ENCODE results near the gene TEX53. TPM values are rescaled to one million over a fixed set of nuclear protein-coding genes. Genes with fewer than 3 reads are reported as not detected.

Gene TEX53
- polyA plus RNA-seq (2013, experiment 1 of 2; ENCODE audit: insufficient read length), result not detected
- not detected for polyA plus RNA-seq (2013, experiment 2 of 2; ENCODE audit: insufficient read length)

DNA sequence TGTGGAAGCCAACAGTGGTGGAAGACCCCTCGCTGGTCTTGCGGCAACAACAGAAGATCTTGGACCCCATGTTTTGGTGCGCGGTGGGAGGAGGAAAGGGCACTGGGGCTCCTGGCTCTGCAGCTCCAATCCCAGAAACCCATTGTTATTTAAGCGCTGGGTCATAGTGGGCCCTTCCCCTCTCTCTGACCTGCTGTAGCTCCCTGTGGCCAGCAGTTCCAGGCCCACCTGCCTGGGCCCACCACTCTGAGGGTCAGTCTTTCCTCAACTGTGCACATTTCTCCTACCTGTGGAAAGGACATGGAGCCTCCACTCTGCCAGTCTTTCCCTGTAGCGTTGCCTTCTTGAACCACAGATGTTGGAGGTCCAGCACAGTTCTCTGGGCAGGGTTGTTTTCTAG is at the start of gene TEX53:
TSS of gene TEX53 (minus strand) at position 101 of the 400 bp plus-strand sequence. CDS start at position 70, 31 bp downstream.
- no peak for DNase-seq

DNA sequence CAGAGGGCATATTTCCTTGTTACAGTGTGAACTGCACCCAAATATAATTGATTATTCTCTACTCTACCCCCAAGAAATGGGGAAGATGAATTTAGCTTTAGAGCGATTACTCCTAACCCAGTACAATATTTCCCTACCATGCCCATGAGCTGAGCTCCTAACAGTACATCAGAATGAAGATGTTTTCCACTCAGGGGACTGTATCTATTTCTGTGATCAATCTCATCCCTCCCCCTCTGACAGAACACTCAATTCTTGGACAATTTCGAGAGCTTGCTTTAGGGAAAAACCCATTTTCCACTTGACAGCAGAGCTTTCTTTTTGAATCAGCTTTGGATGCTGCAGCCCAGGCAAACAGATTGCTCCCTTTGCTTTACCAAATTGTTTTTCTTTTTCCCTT is 49.1 kb upstream of the TEX53 start:
- DNase-seq, result no peak

DNA sequence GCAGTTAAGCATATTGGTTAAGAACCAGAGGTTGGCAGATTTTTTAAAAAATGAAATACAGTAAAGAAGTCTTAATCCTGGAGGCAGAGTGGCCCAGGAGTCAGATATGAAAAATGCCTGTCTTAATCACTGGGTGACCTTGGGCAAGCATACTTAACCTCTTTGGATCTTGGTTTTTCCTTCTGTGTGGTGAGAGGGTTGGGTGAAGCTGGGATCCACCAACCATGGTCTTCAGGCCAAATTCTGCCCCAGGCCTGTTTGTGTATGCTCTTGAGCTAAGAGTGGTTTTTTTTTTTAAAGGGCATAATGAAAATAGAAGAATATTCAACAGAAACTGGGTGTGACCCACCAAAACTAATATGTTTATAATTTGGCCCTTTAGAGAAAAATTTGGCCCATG is 44.4 kb upstream of the TEX53 start:
- DNase-seq, result no peak

DNA sequence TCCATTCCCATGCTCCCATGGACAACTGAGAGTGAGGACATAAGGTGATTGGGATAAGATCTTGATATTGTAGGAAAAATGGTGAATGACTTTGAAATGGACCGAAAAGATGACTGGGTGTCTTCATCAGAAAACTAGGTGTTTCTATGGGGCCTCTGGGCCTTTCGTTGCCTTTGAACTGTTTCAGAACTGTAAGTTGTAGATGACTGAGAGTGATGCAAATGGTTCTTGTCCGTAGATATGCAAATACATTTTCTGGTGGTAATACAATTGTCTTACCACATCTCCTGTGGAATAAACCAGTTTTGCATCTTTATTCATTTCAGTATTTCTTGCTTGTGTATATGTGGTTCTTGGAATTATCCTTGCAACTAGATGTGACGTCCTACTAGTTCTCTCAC is 40.3 kb upstream of the TEX53 start:
- DNase-seq, result no peak

DNA sequence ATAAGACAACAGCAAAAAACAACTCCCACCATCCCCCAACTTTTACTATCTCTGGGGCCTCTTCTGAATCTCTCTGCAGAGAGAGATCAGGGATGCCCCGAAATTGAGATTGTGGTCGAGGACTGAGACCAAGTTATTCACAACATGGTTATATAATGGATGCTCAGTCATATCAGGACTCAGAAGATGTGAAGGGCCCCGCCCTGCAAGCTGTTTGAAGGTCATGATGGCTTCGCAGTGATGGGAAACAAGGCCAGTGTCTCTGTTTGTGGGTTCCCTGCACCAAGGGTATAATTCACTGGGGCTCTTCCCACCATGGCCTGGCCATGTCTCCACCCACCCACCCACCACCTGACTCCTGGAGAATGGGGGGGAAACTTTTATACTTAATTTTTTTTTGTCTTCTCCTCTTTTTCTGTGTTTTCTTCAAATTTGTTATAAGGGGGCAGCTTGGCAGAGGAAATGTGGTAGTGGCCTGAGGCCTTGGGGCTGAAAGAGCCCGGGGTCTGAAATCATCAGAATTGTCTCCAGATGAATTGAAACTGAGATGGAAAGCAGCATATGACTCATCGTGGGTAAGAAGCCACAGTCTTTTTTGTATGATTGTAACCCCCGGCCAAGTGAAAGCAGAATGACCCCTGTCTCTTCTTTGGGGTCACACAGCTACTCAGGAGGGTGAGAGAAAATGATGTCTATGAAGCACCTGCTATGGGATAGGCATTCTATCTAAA is 39.4 kb upstream of the TEX53 start:
- peak; percentile 53 for DNase-seq

DNA sequence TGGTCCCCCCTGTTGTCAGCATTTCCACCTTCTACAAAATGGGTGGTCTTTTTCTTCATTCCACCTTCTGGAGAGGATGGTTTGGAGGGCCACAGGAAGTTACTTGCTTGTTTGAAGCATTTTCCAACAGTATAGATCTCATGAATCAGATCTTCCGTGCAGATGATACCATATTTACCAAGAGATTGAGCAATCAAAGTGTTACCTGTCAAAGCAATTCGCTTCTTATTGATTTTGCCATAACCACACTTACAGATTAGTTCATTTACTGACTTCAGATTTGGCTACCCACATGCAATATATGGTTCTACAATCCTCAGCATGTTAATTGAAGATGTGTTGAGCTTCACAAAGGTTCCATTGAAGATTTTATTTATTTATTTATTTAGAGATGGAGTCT is 38.3 kb upstream of the TEX53 start:
- DNase-seq, result no peak

DNA sequence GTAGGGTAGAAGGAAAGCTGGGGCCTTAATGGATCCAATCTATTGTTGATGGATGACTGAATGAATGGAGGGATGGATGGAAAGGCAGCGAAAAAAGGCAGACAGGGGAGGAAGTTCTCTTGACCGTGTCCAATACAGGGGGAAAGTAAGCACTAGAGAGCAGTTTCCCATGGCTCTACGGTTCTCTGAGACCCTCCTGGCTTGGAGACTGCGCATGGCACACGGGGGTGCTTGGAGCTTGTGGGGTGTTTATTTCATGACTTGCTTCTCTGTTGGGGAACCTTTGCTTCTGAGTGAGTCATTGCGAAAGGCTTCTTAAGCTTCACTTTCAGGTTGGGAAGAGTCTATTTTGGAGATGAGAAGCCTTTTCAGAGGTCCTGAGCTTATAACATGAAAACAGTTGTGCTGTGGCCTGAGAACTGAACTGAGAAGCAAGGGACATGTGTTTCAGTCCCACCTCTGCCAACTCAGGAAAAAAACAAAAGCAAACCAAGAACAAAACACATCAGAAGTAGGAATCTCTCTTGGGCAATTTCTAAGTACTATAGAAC is 37.2 kb upstream of the TEX53 start:
- DNase-seq, result no peak

DNA sequence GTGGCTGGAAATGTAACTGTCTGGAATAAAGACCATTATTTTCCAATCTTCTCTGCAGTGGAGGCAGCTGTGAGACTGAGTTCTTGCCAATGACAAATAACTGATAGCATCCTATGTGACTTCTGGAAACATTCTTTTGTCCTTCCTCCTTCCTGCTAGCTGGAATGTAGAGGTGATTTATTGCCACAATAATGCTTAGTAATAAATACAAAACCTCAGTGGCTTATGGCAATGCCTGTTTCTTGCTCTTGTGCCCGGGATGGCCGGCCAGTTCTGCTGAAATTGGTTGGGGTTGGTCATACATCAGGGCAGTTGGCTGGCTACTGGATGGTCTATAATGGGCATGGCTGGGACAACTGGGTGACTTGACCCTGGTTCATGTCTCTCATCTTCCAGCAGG is 36.5 kb upstream of the TEX53 start:
- peak; percentile 26 for DNase-seq

DNA sequence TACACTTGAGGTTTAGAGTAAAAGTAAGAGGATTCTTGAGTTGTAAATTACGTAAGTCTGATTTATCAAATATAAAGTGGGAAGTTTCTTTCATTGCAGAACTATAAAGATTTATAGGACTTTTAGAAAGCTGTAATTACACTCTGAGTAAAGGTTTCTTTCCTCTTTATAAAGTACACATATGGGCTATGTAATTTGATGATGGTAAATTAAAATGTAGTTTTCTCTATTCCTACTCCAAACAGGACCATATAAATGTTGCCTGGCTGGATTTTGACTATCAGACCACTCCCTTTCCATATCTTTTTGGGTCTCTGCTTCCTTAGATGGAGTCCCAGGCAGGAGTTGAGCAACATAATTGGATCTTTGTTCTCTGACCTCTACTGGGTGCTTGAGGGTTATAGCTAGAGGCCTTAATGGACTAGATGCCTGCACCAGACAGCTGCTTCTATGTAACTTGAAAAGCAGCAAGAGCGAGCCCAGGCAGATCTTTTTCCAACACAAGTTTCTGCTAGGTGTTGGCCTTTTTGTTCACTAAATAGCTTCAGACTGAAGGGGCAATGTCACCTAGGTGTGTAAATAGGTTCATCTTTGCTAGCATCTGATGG is 35.7 kb upstream of the TEX53 start:
- no peak for DNase-seq

DNA sequence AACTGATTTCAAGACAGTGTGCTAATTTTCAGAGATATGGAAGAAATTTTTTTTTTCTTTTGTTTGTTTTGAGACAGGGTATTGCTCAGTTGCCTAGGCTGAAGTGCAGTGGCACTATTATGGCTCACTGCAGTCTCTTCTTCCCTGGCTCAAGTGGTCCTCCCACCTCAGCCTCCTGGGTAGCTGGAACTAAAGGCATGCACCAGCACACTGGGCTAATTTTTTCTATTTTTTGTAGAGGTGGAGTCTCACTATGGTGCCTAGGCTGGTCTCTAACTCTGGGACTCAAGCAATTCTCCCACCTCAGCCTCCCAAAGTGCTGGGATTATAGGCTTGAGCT is 34.3 kb upstream of the TEX53 start:
- no peak for DNase-seq

DNA sequence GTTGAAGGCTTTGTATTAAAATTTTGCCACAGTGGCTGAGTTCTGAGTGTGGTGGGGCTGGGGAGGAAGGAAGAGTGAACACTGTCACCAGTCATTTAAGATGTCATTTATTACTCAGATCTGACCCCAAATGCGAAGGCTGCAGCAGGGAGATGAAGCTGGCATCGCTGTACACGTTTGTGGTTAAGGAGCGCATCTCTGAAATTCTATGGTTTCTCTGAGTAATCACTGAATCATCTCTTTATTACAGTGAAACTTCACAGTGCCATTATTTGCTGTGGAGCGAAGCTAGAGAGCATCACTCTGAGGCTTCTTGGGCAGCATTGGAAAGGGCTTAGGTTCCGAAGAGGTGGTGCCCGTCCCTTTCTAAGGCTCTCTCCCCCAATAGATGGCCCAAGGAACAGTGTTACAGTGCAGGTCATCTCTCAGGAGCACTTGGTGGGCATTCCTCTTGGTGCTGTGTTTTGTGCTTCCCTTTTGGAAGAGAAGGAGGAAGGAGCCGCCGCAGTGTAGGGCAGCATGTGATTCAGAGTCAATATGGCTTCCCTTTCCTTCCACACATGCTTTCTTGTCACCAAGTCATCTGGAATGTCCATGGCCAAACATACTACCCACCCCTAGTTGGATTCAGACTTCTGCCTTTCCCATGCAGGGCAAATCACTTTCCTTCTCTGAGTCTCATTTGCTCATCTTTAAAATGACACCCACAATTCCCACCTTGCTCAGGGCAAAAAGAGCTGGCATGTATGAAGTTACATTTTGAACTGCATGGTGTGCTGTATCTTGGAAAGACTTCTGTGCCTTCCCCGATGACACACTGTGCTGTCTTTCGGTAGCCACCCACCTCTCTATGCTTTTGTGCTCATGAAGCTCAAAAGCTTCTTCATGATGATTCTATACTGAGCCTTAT is 33.7 kb upstream of the TEX53 start:
- peak; percentile 94 for DNase-seq

DNA sequence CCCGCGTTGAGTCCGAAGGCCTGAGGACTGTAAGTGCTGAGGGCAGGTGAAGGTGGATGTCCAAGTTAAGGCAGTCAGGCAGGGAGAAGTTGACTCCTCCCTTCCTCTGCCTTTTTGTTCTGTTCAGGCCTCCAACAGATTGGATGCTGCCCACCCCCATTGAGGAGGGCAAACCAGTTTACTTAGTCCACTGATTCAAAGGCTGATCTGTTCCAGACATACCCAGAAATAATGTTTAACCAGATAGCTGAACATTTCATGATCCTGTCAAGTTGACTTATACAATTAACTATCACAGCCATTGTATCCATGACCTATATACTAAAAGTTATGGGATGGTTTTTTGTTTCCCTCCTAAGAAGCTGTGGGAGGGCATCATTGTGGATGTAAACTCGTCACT is 32.7 kb upstream of the TEX53 start:
- DNase-seq, result no peak

DNA sequence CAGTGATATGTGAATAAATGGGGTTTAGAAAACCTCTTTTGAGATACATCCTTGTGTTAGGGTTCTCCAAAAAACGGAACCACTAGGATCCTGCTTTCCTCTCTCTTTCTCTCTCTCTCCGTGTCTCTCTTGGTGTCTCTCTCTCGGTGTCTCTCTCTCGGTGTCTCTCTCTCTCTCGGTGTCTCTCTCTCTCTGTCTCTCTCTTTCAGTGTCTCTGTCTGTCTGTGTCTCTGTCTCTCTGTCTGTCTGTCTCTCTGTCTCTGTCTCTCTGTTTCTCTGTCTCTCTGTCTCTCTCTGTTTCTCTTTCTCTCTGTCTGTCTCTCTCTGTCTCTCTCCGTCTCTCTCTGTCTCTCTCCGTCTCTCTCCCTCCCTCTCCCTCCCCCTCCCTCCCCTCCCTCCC is 32.2 kb upstream of the TEX53 start:
- no peak for DNase-seq

DNA sequence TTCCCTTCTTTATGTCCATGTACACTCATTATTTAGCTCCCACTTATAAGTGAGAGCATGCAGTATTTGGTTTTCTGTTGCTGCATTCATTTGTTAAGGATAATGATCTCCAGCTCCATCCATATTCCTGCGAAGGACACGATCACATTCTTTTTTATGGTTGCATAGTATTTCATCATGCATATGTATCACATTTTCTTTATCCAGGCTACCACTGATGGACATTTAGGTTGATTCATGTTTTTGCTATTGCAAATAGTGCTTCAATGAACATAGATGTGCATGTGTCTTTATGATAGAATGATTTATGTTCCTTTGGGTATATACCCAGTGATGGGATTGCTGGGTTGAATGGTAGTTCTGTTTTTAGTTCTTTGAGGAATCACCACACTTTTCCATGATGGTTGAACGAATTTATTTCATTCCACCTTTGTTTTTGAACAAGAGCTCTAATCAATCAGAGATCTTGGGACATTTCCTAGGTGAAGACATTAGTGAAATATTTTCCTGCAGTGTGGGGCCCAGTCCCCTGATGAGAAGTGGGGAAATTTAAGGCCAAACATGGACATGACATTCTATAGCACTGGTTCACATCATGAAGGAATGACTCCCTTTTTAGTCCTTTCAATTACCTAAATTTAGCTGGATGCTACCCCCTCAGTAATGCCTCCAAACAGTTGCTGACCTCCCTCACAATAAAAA is 31.5 kb upstream of the TEX53 start:
- DNase-seq, result peak; percentile 26

DNA sequence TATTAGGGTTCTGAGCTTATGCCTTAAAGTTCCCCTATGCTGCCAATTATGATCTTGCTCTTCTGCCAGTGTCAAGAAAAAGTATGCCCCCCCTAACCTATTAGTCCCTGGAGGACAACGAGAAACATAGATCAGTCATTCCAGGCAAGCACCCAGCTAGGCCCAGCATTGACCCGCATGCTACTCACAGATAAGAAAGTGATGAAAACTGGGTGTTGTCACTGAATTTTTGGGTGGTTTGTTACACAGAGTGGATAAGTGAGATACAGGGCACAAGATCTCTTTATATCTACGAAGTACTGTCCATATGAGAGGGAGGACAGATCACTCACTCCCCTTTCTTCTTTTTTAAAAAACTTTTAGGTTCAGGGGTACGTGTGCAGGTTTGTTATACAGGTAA is 30.8 kb upstream of the TEX53 start:
- no peak for DNase-seq

DNA sequence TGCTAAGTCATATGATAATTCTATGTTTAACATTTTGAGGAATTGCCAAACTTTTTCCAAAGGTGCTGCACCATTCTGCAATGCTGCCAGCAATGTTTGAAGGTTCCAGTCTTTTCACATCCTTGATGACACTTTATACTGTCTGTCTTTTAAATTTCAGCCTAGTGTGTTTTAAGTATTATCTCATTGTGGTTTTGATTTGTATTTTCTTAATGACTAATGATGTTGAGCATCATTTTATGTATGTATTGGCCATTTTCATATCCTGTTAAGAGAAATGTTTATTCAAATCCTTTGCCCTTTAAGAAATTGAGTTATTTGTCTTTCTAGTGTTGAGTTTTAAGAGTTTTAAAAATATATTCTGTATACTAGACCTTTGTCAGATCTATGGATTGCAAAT is 29.4 kb upstream of the TEX53 start:
- peak; percentile 67 for DNase-seq

DNA sequence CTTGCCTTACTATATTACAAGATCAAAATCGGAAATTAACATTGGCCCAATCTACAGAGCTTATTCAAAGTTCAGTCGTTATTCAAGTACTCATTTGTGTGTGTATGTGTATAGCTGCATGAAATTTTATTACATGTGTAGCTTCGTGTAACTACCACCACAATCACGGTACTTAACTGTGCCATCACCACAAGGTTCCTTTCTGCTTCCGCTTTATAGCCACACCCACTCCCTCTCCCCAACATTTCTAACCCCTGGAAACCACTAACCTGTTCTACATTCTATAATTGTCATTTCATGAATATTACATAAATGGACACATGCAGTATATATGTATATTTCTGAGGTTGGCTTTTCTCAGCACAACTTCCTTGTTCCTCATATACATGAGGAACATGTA is 28.3 kb upstream of the TEX53 start:
- no peak for DNase-seq

DNA sequence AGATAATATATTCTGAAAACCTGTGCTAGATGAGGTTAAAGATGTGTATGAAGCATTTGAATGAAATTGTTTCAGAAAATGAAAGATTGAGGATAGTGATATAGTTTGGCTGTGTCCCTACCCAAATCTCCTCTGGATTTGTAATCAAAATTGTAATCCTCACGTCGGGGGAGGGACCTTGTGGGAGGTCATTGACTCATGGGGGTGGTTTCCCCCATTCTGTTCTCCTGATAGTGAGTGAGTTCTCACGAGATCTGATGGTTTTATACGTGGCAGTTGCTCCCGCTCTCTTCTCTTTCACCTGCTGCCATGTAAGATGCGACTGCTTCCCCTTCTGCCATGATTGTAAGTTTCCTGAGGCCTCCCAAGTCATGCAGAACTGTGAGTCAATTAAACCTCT is 26.4 kb upstream of the TEX53 start:
- DNase-seq, result no peak

DNA sequence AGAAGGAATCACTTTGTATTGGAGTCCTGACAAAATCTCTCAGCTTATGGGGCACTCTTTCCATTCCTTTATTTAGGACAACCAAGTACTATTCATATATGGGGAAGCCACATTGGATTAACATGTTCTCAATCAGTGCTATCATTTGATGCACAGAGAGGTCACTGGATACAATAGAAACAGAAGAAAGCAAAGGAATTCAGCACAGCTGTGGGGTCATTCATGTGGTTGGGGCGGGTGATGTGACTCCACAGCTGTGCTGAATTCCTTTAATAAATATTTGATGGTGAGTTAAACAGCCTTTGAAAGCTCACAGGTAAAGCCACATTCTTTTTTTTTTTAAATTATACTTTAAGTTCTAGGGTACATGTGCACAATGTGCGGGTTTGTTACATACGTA is 25.2 kb upstream of the TEX53 start:
- DNase-seq, result no peak

DNA sequence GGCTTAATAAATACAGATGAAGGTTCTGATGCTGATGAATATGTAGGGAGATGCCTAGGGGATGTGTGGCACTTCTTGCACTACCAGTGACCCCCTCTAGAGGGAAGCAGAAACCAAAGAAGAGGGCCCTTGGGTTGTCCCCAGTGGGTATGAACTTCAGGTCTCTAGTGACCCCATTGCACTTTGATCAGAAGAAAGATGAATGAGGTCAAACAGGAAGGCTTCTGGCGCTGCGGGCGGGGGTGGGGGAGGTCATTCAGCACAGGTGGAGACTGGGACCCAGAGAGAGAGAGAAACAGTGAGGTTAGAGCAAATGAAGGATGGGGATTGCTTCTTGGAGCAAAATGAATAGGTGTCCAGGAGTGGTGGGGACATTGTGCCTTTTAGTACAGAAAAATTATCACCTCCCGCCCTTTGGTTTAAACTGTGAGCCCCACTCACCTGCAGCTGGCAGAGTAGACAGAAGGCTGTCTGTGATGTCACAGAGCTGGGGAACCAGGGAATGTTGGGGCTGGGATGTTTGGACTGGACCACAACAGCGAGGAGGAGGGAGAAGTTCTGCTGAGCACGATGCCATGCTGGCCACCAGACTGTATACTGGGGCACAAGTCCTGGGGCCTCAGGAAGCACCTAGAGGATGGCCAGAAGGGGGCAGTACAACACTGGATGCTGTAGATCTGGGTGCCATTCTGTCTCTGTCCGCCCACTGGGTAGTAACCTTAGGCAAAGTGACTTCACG is 24.2 kb upstream of the TEX53 start, which contains the start of gene TEX48:
TSS of gene TEX48 (minus strand) at position 599 of the 739 bp plus-strand sequence. CDS start 10,469 bp downstream, outside the sequence.
- DNase-seq, result peak; percentile 79

DNA sequence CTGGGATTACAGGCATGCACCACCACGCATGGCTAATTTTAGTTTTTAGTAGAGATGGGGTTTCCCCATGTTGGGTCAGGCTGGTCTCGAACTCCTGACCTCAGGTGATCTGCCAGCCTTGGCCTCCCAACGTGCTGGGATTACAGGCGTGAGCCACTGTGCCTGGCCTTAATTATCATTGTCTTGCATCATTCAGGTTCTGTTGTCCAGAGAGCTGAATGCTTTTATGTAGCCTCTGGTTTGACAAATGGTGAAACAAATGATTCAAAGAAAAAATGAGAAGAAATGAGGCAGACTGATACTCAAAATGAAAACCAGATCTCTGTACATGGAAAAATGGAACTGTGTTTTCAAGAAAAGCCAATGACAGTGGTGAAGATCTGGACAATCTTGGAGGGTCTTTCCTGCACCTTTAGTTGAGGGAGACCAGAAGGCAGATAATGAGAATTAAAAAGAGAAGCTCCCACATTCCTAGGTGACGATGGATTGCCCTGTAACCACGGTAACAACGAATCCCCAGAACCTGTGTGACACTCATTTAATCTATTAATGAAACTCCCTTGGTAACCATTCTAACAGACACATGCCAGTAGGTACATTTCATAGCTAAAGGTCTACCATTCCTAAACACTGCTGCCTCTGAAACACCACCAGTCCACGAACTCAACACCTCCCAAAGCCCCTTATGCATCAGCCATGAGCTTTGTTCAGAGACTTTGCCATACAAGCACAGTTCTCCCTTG is 22.8 kb upstream of the TEX53 start:
- DNase-seq, result no peak
